Skin epidermis (tissue), 12 donors: Measurements from ENCODE around the gene AFF2.

ENCODE experiments used
- H3K27ac ChIP-seq, 21 experiments: fragments of 200-600 bp; sonication (generic) in 11 of 21; one replicate each; pipeline ENCODE4 v1.5.0; 2020; ENCODE audit warnings: mild to moderate bottlenecking in 3 of 21, inconsistent platforms in 2 of 21, moderate library complexity in 2 of 21
- H3K4me3 ChIP-seq, 7 experiments: fragments of 200-600 bp; sonication (generic) in 2 of 7; one replicate each; pipeline ENCODE4 v1.5.0; 2020; ENCODE audit warnings: inconsistent platforms in 2 of 7, mild to moderate bottlenecking in 2 of 7, moderate library complexity in 1 of 7

AFF2 gene

DNA sequence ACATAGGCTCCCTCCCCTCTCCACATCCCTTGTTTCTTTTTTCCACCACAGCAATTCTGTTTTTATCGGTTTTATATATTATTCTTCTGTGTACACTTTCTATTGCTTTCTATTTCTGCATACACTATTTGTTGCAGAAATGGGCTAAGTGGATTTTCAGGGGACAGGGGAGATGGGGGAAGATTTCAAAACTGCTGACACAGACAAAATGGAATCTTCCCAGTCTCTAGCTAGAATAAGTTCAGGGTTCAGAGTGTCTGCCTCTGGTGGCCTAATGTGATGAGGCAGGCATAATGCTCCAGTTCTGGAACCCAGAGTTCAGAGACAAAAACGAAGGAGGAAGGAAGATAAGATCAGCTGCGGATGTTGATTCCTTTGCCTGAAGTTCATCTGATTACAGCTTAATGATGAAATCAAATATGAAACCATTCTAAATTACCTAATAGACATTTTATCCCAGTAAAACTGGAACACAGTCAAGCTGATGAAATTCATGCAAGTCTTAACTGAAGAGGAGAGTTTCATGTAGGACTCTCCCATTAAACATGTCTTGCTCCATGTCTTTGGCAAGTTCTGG, 447.1 kb downstream of the AFF2 start:
- H3K27ac ChIP-seq: no peak overlapping the region
- H3K4me3 ChIP-seq: no peak overlapping the region

- H3K27ac ChIP-seq: no peak overlapping the region
- no peak overlapping the region for H3K4me3 ChIP-seq
Measured at GRCh38 chrX:148956352-148956751, 455.9 kb downstream of the AFF2 start.

- Histone ChIP-seq H3K4me3 (no peak overlapping the region), H3K27ac (no peak overlapping the region)
Measured at GRCh38 chrX:148958901-148959300, 458.5 kb downstream of the AFF2 start.

DNA sequence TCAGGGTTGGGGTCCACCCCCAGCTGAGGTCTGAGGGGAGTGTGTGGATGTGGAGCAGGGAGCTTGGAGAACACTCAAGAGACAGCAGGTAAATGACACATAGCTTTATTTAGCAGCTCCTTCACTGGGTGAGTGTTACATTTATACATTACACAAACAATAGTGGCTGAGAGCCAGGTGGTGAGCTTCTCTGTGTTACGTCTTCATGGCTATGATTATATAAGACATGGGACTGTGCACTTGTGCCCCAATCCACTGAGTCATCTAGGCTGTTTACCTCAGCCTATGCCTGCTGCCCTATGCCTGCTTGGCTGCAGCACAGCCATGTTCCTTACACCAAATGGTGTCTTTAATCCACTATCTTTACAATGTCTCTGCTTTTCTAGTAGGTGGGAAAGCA, 459.6 kb downstream of the AFF2 start:
- H3K4me3 ChIP-seq: no peak overlapping the region

GRCh38 chrX:148961985-148962384, 461.6 kb downstream of the AFF2 start:
- Histone ChIP-seq H3K4me3 (no peak overlapping the region), H3K27ac (no peak overlapping the region)

More for the DNA sequence above, 459.6 kb downstream of the AFF2 start:
- no peak overlapping the region for H3K27ac ChIP-seq

GRCh38 chrX:148976571-148977400, 476.4 kb downstream of the AFF2 start:
- no peak overlapping the region for H3K27ac ChIP-seq
- H3K4me3 ChIP-seq: no peak overlapping the region

GRCh38 chrX:148979786-148980185, 479.4 kb downstream of the AFF2 start:
- Histone ChIP-seq H3K27ac (no peak overlapping the region), H3K4me3 (no peak overlapping the region)

DNA sequence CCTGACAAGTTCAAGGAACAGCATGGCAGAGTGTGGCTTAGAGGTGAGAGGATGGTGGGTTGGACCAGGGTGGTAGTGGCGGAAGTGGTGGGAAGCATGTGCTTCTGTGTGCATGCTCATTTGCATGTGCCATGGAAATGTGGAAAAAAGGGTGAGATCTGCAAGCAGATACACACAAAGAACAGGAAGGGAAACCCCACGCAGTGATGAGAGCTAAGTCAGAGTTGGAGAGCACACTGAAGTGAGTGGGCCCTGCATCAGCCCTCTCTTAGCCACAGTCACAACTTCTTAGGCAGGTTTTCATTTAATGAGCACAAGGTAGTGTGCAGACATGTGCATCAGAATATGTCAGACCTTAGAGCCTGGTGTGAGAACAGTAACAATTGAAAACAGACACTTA, 483.8 kb downstream of the AFF2 start:
- Histone ChIP-seq H3K27ac (no peak overlapping the region), H3K4me3 (no peak overlapping the region)

GRCh38 chrX:148991502-148991901, 491.1 kb downstream of the AFF2 start:
- Histone ChIP-seq H3K4me3 (no peak overlapping the region), H3K27ac (no peak overlapping the region)

GRCh38 chrX:148995661-148996060, 495.2 kb downstream of the AFF2 start:
- no peak overlapping the region for H3K27ac ChIP-seq
- no peak overlapping the region for H3K4me3 ChIP-seq

DNA sequence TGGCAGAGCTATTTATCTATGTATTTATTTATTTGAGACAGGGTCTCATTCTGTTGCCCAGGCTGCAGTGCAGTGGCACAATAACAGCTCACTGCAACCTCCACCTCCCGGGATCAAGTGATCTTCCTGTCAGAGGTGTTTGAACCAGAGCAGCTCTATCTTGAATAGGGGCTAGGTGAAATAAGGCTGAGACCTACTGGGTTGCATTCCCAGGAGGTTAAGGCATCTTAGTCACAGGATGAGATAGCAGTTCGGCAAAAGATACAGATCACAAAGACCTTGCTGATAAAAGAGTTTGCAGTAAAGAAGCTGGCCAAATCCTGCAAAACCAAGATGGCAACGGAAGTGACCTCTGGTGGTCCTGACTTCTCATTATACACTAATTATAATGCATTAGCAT, 501.9 kb downstream of the AFF2 start:
- Histone ChIP-seq H3K4me3 (no peak overlapping the region), H3K27ac (no peak overlapping the region)

DNA sequence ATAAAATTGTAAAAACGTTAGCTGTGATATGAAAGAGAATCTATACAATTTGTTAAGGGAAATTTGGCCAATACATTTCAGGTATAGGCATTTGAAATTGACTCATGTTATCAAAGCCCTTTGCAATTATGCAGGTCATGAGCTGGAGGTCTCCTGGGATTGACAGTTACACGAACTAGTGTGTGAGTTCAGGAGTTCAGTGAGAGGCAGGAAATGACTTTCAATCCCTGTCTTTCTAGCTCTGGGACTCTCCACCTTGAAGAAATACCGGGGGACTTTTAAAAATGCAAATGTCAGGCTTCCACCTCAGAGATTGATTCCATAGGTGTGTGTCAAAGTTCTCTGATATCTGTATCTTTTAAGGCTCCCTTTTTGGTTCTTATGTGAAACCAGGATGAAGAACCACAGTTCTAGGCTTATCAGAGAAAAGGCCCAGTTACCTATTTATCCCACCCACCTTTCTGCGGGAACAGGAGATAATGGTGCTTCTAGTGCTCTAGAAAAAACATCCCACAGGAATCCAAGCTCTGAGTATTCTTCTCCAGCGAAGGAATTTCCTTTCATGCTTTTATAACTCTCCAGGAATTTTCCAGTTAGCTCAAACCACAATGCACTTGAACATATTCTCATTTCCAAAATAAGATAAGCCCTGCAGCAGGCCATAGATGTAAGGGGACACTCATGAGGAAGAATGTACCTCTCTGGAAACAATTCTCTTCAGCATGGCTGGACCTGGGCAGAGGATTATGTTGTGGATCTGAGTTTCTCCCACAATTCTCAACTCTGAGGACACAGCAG, 503.6 kb downstream of the AFF2 start:
- Histone ChIP-seq H3K4me3 (no peak overlapping the region), H3K27ac (no peak overlapping the region)

DNA sequence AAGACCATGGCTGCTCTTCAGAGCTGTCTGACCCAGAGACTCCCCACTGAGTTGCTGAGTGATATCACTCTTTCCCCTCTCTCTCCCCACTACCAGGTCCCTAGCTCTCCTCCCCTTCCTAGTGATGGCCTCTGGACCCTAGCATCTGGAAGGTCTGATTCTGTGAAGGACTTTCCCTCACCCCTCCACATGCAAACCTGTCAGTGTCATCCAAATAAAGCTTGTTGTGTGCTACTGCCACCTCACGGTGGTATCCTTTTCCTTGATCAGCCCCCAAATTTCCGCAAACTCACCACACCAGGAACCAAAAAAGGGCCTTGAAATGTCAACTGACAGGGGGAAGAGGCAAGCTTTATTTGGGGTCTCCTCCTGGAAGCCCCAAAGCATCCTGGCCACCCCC, 504.5 kb downstream of the AFF2 start:
- Histone ChIP-seq H3K4me3 (no peak overlapping the region), H3K27ac (no peak overlapping the region)

DNA sequence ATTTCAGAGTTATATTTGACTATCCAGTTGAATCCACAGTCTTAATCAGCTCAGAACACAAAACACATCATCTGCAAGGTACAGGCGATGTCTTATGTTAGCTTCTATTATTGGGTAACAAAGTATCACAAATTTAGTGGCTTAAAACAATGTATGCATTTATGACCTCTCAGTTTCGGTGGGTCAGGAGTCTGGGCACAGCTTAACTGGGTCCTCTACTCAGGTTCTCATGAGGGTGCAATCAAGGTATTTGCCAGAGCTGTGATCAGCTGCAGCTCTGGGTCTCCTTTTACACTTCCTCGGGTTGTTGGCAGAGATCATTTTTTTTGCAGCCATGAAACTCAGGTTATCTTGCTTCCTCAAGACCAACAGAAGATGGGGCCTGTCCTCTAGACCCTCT, 505.8 kb downstream of the AFF2 start:
- Histone ChIP-seq H3K27ac (no peak overlapping the region), H3K4me3 (no peak overlapping the region)

DNA sequence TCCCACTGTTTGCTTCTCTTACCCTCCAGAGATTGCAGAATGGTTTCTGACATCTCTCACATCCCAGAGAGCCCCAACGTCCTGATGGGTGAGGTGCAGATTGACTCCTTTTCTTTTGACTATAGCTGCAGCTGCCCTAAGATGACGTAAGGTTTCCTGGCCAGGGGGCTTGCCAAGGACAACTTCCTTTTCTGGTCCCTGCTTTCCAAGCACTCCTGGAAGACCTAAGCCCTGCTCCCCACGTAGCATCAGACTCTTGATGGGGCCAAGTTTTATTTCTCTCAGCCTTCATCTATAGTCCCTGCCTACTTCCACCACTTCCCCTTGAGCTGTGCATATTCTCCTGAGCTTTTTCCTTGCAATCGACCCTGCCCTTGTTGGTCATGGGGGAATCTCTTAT, 507.0 kb downstream of the AFF2 start:
- Histone ChIP-seq H3K27ac (no peak overlapping the region), H3K4me3 (no peak overlapping the region)

GRCh38 chrX:149010013-149010852, 509.8 kb downstream of the AFF2 start:
- Histone ChIP-seq H3K4me3 (no peak overlapping the region), H3K27ac (no peak overlapping the region)

GRCh38 chrX:149010853-149011224, 510.4 kb downstream of the AFF2 start:
- Histone ChIP-seq H3K27ac (no peak overlapping the region), H3K4me3 (no peak overlapping the region)

DNA sequence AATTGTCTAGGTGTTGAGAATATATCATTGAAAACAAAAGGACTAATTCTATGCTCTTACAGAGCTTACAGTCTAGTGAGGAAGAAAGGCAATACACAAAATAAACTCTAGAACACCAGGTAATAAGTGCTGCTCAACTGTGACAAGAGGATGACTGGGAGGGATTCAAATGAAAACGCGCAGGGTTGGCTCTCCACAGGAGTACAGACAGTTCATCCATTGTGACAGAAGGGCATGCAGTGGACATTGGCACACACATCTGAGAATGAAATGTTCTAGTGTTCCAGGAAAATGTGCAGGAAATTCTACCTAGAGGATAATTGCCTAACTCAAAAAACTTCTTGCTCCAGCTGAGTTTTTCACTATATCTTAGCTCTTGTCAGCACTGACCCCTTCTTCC, 512.7 kb downstream of the AFF2 start:
- Histone ChIP-seq H3K4me3 (no peak overlapping the region), H3K27ac (no peak overlapping the region)

- Histone ChIP-seq H3K27ac (no peak overlapping the region), H3K4me3 (no peak overlapping the region)
Measured at GRCh38 chrX:149021159-149021558, 520.7 kb downstream of the AFF2 start.

DNA sequence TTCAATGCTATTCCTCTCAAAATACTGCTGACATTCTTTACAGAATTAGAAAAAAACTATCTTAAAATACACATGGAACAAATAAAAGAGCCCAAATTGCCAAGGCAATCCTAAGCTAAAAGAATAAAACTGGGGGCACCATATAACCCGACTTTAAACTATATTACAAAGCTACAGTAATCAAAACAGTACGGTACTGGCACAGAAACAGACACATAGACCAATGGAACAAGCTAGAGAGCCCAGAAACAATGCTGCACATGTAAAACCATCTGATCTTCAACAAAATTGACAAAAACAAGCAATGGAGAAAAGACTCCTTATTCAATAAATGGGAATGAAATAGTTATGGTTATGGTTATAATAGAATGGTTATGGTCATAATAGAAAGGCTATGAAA, 522.1 kb downstream of the AFF2 start:
- H3K4me3 ChIP-seq: no peak overlapping the region
- no peak overlapping the region for H3K27ac ChIP-seq
